ENCODE data around the gene GRID1.

DNA sequence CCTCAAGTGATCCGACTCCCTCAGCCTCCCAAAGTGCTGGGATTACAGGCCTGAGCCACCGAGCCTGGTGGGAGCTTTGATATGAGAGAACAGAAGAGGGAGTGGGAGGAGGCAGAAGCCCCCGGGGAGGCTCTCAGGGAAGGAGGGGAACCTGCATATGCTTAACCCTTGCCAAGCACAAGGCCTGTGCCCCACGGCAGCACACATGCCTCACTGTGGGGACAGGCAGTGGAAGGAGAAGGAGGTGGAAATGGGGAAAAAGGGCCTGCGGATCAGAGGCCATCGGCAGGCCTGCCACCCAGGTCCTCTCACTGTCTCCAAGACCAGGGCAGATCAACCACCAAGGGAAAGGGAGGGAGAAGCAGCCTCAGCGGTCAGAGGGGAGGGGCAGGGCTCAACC, 7.2 kb upstream of the GRID1 start:
- TF ChIP-seq EZH2 (IDR thresholded peaks at IDR 0.05; ENCODE audit: insufficient read depth, poor library complexity, severe bottlenecking) (no peak), EZH2phosphoT487 (IDR thresholded peaks at IDR 0.05; ENCODE audit: insufficient read depth, low read depth) (no peak)
